K562 (cell line): ENCODE results near the gene PLA2G2C.

Experiments
- CTCF ChIP-seq, 3 experiments: IDR thresholded peaks in 2 of 3; conservative IDR thresholded peaks in 1 of 3; 2 replicates each; pipeline ENCODE4 v1.5.1; 2011 to 2012; ENCODE audit warnings: low read length in 3 of 3, mild to moderate bottlenecking in 3 of 3, control low read depth in 2 of 3, improper control_type of control experiment in 1 of 3, inconsistent platforms in 1 of 3, low read depth in 1 of 3, mixed read lengths in 1 of 3, moderate library complexity in 1 of 3; ENCODE audit not compliant: insufficient read depth in 2 of 3
- GMEB1 ChIP-seq: fragments of 250-450 bp; sonication (Bioruptor Pico); IDR thresholded peaks from 2 replicates; pipeline ENCODE4 v1.4.0; 2020; ENCODE audit warnings: mild to moderate bottlenecking
- SMAD4 ChIP-seq: fragments of 250-450 bp; sonication (Bioruptor Pico); conservative IDR thresholded peaks from 2 replicates; pipeline ENCODE4 v1.8.0; 2021; ENCODE audit warnings: inconsistent platforms, mild to moderate bottlenecking, moderate library complexity
- TCF7 ChIP-seq: sonication (generic); IDR thresholded peaks from 2 replicates; pipeline ENCODE4 v1.6.1; 2016; ENCODE audit warnings: antibody characterized with exemption, borderline replicate concordance
- ZBTB49 ChIP-seq: sonication (generic); formaldehyde crosslinking; IDR thresholded peaks from 2 replicates; pipeline ENCODE4 v1.8.0; 2022; ENCODE audit warnings: missing genetic modification reagents, mild to moderate bottlenecking, borderline replicate concordance
- ZNF764 ChIP-seq: fragments of 250-450 bp; sonication (Bioruptor Pico); IDR thresholded peaks from 2 replicates; pipeline ENCODE4 v1.4.0; 2020; ENCODE audit warnings: low read depth, mild to moderate bottlenecking, moderate library complexity

GRCh38 chr1:20209471-20209870 is 23.2 kb upstream of the PLA2G2C start:
- TF ChIP-seq ZNF764 (CRISPR knock-in tag), result no peak
- TF ChIP-seq ZBTB49 (CRISPR knock-in tag), result no peak
- no peak for TF ChIP-seq SMAD4 (CRISPR knock-in tag)
- no peak for TF ChIP-seq CTCF (IDR thresholded peaks at IDR 0.05 in 2 of 3, conservative IDR thresholded peaks at IDR 0.05 in 1 of 3; ENCODE audit: insufficient read depth in 2 of 3, low read depth in 1 of 3, low read length in 3 of 3)
- no peak for TF ChIP-seq TCF7
- no peak for TF ChIP-seq GMEB1 (CRISPR knock-in tag)
